Erythroblast (primary cell): ENCODE data around the gene EMC1.

Experiments used
- GATA1 ChIP-seq: IDR thresholded peaks from 2 replicates; pipeline ENCODE4 v1.6.1; 2011; ENCODE audit warnings: low read depth, mild to moderate bottlenecking, control low read depth, low read length, moderate library complexity
- POLR2A ChIP-seq: IDR thresholded peaks from 2 replicates; pipeline ENCODE4 v1.6.1; 2011; ENCODE audit warnings: mild to moderate bottlenecking, low read length

DNA sequence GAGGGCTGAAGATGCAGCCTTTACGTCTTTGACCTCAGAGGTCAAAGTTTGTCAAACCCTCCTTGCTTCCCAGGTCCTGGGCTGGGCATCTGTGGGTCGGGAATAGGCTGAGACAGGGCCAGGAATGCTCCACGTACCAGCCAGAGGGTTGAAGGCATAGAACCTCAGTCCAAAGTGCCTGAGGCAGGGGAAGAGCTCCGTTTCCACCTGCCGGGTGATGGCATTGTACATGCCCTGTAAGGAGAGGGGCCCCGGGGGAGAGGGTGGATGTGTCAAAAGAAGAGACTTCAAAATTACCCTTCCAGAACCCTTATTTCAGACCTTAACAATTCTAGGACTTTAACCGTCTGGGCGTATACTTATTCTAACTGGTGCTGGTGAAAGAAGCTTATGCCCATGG, 33.6 kb upstream of the EMC1 start:
- TF ChIP-seq POLR2A (no peak), GATA1 (no peak)
